HS-5 (cell line): Measurements from ENCODE around the gene PEAK3.

Experiments
- DNase-seq: peaks from one replicate; pipeline ENCODE4 v3.0.0-alpha.2; 2012; ENCODE audit warnings: low read depth

The PEAK3 gene

DNA sequence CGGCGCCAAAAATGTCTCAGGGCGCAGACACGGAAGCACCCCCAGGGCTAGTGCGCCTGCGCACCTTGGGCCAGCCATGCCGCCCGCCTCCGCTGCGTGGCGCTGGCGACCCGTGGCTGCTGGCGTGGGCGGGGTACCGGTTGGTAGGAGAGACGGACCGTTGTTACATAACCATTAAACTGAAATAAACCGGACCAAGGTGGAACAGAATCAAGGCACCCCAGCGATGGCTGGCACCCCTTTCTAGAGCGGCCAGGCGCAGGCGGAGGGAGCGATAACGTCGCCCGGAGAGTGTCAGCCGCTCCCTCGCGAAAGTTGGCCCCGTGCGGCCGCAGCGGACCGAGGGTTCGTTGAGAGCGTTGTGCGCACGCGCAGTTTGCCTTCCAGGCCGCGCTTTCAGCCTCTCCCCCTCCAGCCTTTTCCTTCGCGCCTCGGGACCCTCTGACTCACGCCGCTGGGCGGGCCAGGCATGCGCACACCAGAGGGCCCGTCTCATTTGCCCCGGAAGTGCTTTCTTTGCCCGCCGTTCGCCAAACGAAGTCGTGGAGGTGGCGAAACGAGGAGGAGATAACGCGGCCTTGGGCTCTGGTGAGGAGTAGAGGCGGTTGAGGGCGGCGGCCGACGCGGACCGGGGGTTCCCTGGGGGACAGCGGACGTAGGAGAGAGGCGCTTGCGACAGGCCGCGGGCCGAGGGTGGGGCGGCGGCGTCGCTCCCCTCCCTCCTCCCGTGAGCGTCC, 45.5 kb downstream of the PEAK3 start, which contains the start of the genes PLEKHJ1 and SF3A2:
Gene PLEKHJ1, minus strand, starts transcription at position 16 of the 737 bp plus-strand sequence. CDS start 81 bp downstream, outside the sequence.
Gene SF3A2, plus strand, starts transcription at position 511 of the 737 bp plus-strand sequence. CDS start 6,595 bp downstream, outside the sequence.
- DNase-seq: peak; percentile 84

DNA sequence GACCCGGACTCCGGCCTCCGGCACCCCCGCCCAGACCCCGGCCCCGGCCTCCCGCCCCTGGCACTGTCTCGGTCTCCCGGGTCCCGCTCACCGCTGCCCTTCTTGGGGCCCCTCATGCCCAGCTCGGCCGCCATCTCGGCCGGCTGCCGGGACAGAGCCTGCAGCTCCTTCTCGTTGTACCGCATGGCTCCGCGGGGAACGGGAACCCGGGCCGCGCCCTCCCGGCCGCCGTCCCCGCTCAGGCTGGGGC, 46.0 kb downstream of the PEAK3 start:
- no peak for DNase-seq

DNA sequence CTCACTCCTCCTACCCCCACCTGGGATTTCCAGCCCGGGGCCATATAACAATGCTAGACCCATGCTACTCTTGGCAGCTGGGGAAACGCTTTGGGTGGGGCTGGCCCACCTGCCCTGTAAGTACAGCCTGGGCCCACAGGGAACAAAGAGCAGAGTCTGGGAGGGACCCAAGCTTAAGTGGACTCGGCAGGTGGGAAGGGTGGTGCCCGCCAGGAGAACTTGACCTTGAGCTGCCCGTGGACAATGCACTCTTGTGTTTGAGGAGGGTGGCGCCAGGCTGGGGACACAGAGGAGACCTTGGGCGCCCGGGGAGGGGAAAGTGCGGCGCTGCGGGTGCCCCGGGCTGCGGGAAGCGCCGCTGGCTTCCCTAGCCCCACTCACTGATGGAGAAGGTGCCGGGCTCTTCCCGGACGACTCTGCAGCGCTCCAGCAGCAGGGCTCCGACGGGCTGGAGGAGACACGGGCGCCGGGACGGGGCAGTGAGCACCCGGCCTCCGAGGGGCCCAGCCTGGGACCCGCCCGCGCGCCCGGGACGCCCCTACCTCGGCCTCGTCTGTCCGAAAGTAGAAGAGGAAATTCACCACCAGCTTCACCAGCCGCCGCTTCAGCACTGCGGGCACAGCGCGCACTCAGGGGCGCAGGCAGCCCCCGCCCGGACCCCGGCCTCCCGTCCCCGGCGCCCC, 46.5 kb downstream of the PEAK3 start:
- no peak for DNase-seq

DNA sequence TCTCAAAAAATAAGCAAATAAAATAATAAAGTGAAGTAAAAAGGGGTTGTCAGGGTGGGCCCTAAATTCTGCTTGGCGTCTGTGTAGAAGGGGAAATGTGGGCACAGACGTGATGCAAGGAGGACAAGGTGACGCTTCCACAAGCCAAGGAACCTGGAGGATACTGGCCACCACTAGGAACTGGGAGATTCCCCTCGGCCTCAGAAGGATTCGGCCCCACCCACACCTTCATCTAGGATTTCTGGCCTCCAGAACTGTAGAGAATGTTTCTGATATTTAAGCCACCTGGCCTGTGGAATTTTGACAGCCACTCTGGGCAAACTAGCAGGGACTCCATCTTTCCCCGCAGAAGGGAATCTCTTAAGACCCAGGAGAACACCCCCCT, 47.0 kb downstream of the PEAK3 start:
- DNase-seq: no peak

DNA sequence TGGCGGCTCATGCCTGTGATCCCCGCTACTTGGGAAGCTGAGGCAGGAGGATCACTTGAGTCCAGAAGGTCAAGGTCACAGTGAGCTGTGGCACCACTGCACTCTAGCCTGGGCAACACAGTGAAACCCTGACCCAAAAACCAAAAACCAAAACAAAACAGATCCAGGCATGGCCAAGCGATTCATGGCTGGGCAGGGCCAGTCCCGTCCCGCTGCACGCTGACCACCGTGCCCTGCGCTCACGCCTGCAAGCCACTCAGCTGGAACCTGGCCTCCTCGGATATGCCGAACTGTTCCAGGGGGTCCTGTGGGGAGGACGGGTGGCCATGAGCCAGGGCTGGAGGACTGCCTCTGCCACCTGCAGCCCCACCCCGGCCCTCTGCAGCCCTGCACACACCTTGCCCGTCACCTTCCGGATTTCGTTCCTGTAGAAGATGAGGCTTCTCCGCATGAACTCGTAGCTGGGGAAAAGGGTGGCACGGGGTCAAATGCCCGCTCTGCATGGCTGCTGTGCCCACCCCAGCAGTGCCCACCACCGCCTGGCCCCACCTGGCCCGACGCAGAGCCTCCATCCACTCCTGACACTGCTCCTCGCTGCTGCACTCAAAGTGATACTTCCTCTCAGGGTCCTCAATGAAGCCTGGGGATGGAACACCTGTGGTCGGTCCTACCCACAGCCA, 48.2 kb downstream of the PEAK3 start:
- DNase-seq: no peak

DNA sequence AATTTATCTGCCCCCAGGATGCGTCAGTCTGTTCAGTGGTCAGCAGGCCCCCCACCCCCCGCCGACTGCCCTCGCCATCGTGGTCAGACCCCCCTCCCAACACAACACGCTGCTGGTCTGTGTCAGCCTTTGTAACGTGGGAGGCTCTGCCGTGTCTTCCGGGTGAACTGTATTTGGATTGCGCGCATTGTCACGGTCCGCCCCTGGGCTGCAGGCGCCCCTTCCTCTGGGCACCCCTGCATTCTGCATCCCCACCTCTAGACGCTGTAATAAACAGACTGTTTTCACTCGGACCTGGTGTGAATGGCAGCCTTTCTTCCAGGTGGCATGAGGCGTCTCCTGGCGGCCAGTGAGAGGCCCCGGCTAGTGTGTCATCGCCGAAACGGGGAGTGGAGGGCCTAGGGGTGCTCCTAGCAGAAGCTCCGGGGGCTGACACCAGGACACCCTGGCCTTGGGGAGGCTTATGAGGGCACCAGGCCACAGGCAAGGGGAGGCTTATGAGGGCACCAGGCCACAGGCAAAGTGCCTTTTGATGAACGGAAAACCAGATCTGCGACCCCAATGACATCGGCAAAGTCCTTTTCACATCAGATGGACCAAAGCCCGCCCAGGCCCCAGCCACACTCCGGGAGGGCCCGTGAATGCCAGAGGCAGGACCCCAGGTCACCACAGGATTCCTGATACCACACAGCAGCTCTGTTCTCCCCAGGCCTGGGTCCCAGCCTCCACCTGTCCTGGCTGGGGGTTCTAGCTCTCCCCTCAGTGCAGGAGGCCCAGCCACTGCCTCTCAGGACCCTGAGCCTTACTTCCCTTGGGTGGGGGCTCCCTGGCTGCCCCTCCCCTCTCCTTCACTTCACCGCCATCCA, 49.5 kb downstream of the PEAK3 start:
- DNase-seq: no peak

DNA sequence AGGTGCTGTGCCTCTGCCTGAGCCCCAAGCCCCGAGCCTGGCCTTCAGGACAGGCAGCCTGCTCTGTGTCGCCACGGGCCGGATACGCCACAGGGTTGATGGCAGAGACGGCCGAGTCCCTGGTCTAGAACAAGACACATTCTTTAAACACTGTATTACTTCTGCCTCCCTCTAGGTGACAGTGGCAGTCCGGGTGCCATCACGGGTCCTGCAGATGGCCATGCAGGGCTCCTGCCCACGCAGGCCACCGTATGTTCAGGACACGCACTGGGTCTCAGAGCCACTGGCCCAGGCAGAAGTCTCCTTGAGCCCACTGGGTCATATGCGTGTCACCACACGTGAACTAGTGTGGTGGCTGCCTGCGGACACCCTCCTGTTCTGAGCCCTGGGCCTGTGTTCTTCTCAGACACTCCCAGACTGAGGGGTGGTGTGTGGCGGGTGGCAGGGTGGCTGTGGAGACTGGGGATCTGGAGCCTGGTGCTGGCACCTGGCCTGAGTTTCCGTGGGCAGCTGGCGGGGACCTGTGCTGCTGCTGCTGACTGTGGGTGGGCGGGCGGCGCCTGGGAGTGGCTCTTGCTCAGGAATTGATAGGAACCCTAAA, 50.3 kb downstream of the PEAK3 start:
- no peak for DNase-seq

DNA sequence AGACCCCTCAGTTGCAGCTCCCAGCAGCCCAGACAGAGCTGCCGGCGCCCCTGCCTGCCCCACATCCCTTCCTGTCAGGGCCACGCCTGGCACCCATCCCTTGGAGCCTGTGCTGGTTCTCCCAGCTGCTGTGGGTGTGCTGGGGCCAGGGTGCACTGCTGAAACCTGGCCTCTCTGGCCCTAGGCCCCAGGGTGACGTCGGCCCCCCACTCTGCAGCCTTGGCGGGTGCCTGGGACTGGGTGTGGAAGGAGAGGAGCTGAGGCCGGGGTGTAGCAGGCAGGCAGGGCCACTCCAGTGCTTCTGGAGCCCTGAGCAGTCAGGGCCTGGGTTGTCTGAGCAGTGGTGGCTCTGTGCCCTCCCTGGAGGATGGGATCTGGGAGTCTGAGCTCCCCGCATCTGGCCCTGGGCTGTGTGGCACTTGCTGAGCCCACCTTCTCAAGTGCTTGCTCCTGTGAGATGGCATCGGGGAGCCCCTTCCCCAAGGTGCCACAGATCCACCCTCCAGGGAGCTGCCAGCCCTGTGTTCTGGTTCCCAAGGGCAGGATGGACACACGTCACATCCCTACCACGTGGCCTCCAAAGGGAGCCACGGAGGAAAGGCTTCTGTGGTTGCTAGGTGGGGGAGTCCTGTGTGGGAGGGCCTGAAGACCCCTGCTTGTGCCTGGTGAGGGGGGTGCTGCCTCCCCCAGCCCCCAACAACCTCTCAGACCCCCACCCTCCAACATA, 51.0 kb downstream of the PEAK3 start:
- no peak for DNase-seq

DNA sequence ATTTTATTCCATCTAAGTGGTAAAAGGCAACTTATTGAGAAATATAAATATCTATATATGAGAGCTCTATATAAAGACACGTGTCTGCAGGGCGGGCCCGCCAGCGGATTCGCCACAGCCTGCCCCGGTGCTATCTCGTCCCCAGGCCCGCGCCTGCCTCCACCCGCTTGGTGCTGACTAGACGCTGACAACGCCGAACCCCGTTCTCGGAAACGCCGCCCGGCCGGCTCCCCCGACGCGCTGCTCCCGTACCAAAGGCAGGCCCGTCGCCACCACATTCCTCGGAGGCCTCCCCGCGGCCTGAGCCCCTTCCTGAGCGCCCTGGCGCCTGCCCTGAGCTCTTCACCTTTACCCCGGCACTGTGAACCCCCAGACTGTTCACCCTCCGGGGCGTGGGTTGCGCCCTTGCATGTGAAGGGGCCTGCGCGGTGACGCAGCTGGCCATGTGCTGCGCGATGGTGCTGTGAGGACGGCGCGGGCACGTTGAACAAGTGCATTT, 51.9 kb downstream of the PEAK3 start:
- no peak for DNase-seq

DNA sequence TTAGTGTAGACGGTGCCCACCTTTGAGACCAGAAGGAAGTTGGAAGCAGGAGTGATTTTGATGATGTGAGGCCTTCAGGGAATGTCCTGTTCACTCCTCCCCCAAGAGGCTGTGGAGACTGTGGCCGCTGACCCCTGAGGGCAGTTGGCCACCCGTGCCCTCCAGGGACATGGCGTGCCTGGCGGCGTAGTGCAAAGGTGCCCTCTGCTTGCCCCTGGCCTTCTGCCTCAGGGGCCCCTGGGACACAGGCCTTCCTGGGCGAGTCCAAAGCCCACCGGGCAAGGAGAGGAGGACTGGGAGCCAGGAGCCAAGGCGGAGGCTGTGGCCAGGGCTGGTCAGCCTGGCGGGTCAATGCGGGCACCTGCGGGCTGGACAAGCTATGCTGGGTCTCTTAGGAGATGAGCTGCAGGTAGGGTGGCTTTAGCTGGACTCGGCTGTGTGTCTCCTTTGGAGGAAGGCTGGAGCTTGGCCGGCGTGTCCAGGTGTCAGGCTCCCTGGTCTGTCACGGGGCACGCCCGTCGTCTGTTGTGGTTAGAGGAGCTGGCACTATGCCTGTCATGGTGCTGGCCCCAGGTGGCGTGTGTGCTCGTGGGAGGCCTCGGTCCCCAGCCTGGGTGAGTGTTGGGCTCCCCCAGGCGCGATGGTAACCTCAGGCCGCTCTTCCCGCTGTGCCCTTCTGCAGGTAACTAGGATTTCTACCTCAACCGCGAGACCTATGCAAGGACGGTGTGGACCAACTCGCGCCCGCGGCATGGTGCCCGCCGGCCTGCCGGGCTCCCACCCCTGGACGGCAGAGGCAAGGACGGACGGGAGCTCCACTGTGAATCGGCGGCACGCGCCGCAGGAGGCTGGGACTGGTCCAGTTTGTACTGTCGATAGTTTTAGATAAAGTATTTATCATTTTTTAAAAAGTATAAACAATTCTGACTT, 52.6 kb downstream of the PEAK3 start:
- DNase-seq: no peak

DNA sequence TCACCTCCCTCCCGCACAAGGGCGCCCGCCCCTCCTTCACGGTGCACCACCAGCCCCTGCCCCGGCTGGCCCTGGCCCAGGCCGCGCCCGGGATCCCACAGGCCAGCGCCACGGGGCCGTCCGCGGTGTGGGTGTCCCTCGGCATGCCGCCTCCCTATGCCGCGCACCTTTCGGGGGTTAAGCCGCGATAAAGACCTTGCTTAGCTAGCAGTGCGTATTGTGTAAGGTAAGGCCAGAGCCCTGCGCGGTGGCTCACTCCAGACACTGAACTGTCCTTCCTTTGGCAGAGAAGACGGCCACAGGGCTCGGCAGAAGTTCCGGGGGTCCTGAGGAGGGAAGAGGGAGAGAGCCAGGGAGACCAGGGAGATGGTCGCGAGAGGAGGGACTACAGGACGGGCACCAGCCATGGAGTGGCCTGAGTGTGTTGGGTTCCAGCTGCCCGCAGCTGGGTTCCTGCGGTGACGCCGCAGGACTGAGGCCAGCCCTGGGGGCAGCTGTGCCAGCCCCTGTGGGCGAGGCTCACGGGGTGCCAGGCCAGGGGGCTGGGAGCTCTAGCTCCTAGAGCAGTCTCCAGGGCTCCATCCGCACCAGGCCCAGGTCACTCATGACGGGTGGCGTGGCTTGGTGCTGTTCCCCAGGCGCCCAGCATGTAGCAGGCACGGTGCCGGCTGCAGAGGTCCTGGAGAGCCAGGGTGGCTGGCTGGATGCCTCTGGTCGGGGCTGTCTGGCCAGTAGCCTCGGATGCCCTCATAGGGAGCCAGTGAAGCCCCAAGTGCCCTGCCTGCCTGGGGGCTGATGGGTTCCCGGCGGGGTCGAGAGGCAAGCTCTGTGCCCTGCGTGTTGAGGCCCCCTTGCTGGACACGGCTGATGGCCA, 53.6 kb downstream of the PEAK3 start:
- DNase-seq: no peak

DNA sequence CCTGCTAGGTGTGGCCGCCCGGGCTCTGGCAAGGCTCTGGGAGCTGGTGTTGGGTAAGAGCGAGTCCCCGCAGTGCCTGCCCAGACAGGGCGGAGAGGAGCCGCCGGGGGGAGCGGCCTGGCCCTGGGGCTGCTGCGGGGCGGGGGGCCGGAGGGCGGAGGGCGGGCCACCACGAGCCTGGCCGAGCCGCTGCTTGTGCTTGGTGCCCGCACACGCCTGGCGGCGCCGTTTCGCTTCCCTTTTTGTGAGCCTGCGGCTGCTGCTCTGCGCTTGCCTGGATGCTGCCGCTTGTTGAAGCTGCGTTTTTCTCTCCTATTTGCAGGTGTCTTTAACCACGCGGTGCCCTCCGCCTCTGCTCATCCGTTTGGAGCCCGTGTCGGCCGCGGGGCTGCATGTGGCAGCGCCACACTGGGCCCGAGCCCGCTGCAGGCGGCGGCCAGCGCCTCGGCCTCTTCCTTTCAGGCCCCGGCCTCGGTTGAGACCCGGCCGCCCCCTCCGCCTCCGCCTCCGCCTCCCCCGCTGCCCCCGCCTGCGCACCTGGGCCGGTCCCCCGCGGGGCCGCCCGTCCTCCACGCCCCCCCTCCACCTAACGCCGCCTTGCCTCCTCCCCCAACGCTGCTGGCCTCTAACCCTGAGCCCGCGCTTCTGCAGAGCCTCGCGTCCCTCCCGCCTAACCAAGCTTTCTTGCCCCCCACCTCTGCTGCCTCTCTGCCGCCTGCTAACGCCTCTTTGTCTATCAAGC, 54.4 kb downstream of the PEAK3 start:
- no peak for DNase-seq

DNA sequence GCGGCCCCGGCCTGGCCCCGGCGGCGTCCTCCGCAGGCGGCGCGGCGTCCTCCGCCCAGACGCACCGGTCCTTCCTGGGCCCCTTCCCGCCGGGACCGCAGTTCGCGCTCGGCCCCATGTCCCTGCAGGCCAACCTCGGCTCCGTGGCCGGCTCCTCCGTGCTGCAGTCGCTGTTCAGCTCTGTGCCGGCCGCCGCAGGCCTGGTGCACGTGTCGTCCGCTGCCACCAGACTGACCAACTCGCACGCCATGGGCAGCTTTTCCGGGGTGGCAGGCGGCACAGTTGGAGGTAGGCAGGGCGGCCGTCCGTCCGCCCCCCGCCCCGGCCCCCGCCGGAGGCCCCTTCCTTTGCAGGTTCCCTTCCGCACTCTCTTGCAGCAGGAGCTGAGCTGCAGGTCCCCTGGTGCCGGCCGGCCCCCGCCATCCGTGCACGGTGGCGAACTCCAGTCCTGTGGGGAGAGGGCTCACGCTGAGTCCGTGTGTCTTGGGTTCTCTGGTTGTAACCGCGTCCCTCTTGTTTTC, 55.1 kb downstream of the PEAK3 start:
- DNase-seq: no peak

DNA sequence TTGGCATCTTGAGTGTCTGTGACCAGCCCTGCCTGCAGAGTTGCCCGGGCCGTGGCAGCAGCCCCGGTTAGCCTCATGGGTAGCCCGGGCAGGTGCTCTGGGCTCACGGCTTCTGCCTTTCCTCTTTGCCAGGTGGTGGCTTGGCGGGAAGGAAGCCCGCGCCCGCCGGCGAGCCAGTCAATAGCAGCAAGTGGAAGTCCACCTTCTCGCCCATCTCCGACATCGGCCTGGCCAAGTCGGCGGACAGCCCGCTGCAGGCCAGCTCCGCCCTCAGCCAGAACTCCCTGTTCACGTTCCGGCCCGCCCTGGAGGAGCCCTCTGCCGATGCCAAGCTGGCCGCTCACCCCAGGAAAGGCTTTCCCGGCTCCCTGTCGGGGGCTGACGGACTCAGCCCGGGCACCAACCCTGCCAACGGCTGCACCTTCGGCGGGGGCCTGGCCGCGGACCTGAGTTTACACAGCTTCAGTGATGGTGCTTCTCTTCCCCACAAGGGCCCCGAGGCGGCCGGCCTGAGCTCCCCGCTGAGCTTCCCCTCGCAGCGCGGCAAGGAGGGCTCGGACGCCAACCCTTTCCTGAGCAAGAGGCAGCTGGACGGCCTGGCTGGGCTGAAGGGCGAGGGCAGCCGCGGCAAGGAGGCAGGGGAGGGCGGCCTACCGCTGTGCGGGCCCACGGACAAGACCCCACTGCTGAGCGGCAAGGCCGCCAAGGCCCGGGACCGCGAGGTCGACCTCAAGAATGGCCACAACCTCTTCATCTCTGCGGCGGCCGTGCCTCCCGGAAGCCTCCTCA, 55.7 kb downstream of the PEAK3 start:
- no peak for DNase-seq

DNA sequence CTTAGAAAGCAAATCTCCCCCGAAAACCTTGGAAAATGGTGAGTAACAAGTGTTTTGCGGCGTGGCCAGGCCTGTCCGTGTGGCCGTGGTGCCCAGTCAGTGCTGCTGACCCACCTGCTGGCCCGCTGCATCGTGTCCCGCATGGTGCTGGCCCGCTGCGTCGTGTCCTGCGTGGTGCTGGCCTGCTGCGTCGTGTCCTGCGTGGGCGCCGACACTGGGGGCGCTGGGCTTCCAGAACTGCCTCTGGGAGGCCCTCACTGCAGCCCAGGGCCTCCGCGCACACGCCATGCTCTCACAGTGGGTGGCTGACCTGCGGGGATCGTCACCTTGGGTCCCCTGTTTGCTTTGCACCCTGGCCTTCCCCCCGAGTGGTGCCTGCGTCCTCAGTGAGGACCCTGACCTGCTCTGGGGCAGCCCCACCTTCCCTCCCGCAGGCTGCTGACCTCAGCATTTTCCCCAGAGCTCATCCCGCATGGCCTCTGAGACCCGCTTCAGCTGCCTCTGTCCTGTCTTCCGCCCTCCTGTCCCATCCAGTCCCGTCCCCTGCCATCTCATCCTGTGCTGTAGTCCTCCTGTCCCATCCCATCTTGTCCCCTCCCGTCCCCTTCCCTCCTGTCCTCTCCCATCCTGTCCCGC, 56.4 kb downstream of the PEAK3 start:
- no peak for DNase-seq

DNA sequence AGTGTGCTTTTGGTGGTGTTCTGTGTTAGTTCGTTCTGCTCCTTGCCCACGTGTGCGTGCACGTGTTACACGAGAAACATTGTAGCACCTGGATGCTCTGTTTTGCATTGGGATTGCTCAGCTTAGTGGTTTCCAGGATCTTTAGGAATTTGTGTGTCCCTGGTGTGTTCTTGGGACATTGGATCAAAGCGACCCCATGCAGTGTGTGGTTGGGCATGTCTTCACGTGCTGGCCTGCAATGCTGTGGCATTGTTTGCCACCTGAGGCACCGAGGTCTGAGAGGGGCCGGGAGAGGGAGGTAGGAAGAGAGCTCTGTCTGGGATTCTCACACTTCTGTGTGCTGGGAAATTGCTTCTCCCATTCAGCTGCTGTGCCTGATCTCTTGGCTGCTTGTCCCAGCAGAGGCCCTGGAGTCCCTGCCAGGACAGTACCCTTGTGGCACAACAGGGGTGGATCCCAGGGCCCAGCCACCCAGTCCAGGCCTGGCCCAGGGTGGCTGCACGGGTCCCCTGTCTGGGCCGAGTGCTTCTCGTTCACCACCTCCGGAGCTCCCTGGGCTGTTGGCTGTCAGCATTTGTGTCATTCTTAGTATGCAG, 57.1 kb downstream of the PEAK3 start:
- DNase-seq: no peak
